ENCODE results near the gene VAPA.

GRCh38 chr18:9910071-9910470, 3.7 kb upstream of the VAPA start:
- TF ChIP-seq EP300 (IDR thresholded peaks at IDR 0.05) = no peak
- TF ChIP-seq, protein P1, sequence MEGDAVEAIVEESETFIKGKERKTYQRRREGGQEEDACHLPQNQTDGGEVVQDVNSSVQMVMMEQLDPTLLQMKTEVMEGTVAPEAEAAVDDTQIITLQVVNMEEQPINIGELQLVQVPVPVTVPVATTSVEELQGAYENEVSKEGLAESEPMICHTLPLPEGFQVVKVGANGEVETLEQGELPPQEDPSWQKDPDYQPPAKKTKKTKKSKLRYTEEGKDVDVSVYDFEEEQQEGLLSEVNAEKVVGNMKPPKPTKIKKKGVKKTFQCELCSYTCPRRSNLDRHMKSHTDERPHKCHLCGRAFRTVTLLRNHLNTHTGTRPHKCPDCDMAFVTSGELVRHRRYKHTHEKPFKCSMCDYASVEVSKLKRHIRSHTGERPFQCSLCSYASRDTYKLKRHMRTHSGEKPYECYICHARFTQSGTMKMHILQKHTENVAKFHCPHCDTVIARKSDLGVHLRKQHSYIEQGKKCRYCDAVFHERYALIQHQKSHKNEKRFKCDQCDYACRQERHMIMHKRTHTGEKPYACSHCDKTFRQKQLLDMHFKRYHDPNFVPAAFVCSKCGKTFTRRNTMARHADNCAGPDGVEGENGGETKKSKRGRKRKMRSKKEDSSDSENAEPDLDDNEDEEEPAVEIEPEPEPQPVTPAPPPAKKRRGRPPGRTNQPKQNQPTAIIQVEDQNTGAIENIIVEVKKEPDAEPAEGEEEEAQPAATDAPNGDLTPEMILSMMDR (IDR thresholded peaks at IDR 0.05) = no peak

Data from suprapubic skin (tissue), 3 donors.